ENCODE measurements around the gene AKTIP.

AKTIP gene

DNA sequence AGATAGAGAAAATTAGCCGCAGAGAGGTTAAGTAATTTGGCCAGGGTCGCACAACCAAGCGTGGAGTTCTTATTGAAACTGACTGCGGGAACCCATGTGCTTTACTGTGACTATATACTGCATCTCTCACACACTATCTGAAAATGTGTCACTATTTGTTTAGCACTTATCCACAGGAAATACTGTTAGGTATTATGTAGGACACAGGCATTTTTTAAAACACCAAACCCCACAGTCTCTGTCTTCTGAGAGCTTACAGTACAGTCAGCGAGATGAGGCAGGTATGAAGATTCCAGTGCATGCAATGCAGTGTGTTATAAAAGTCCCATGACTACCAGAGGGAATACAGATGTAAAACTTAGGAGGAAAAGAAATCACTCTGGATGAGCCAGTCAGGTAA lies 57.5 kb downstream of the AKTIP start:
- TF ChIP-seq, protein P1, sequence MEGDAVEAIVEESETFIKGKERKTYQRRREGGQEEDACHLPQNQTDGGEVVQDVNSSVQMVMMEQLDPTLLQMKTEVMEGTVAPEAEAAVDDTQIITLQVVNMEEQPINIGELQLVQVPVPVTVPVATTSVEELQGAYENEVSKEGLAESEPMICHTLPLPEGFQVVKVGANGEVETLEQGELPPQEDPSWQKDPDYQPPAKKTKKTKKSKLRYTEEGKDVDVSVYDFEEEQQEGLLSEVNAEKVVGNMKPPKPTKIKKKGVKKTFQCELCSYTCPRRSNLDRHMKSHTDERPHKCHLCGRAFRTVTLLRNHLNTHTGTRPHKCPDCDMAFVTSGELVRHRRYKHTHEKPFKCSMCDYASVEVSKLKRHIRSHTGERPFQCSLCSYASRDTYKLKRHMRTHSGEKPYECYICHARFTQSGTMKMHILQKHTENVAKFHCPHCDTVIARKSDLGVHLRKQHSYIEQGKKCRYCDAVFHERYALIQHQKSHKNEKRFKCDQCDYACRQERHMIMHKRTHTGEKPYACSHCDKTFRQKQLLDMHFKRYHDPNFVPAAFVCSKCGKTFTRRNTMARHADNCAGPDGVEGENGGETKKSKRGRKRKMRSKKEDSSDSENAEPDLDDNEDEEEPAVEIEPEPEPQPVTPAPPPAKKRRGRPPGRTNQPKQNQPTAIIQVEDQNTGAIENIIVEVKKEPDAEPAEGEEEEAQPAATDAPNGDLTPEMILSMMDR (conservative IDR thresholded peaks at IDR 0.05): no peak
- no peak overlapping the region for H3K27ac ChIP-seq

All from VCaP (cell line).